ENCODE measurements around the gene RPL36.
"Not testable (repeated sequence)": the region's sequence is repeated elsewhere in the genome, so short reads cannot be mapped to it uniquely, and the experiment has no call there.

The RPL36 gene

GRCh38 chr19:5691822-5692722 lies 2.0 kb downstream of the RPL36 start:
- DNase-seq, result no peak

GRCh38 chr19:5692723-5693194 lies 2.7 kb downstream of the RPL36 start:
- no peak for DNase-seq

- DNase-seq, result no peak
Measured at GRCh38 chr19:5693195-5694166, 3.4 kb downstream of the RPL36 start.

- no peak for DNase-seq
Measured at GRCh38 chr19:5694167-5694955, 4.3 kb downstream of the RPL36 start.

- DNase-seq, result no peak
Measured at GRCh38 chr19:5694956-5695648, 5.0 kb downstream of the RPL36 start.

GRCh38 chr19:5695649-5696195 lies 5.6 kb downstream of the RPL36 start:
- DNase-seq, result no peak

- no peak for DNase-seq
Measured at GRCh38 chr19:5696196-5697021, 6.3 kb downstream of the RPL36 start.

GRCh38 chr19:5697022-5697889 lies 7.2 kb downstream of the RPL36 start:
- no peak for DNase-seq

- no peak for DNase-seq
Measured at GRCh38 chr19:5697890-5698634, 8.0 kb downstream of the RPL36 start.

GRCh38 chr19:5698635-5699422 lies 8.7 kb downstream of the RPL36 start:
- no peak for DNase-seq

GRCh38 chr19:5700455-5701092 lies 10.5 kb downstream of the RPL36 start:
- no peak for DNase-seq

- not testable (repeated sequence) for DNase-seq
Measured at GRCh38 chr19:5702053-5702410, 11.9 kb downstream of the RPL36 start.

- no peak for DNase-seq
Measured at GRCh38 chr19:5703819-5704818, 14.0 kb downstream of the RPL36 start.

- DNase-seq, result no peak
Measured at GRCh38 chr19:5705552-5705951, 15.5 kb downstream of the RPL36 start.

- DNase-seq, result no peak
Measured at GRCh38 chr19:5706876-5707573, 16.9 kb downstream of the RPL36 start.
